ENCODE measurements around the gene VAMP3.
"Not testable (repeated sequence)": the region's sequence is repeated elsewhere in the genome, so short reads cannot be mapped to it uniquely, and the experiment has no call there.

VAMP3 gene

GRCh38 chr1:7769673-7770412 is 1.3 kb upstream of the VAMP3 start:
- DNase-seq, result no peak

GRCh38 chr1:7770669-7770996 is 463 bp upstream of the VAMP3 start:
- DNase-seq, result peak in 1 of 2 experiments; percentile 56

GRCh38 chr1:7771823-7772299 is 765 bp downstream of the VAMP3 start:
- peak in 1 of 2 experiments; percentile 17 for DNase-seq

- DNase-seq, result no peak
Measured at GRCh38 chr1:7777591-7777990, 6.5 kb downstream of the VAMP3 start.

GRCh38 chr1:7778133-7778628 is 7.1 kb downstream of the VAMP3 start:
- DNase-seq, result no peak

- no peak for DNase-seq
Measured at GRCh38 chr1:7780976-7781375, 9.9 kb downstream of the VAMP3 start.

GRCh38 chr1:7781501-7781900 is 10.4 kb downstream of the VAMP3 start:
- no peak for DNase-seq

GRCh38 chr1:7781923-7782495 is 10.9 kb downstream of the VAMP3 start:
- no peak for DNase-seq

- DNase-seq, result peak in 1 of 2 experiments; percentile 77
Measured at GRCh38 chr1:7783178-7783711, 12.1 kb downstream of the VAMP3 start.

GRCh38 chr1:7783826-7784491 is 12.9 kb downstream of the VAMP3 start, which contains the start of gene PER3:
Gene PER3 (plus strand): TSS chr1:7784291. CDS start chr1:7784878, 587 bp downstream.
- DNase-seq, result peak; percentile 97 to 98

GRCh38 chr1:7784492-7785071 is 13.5 kb downstream of the VAMP3 start:
- no peak for DNase-seq

GRCh38 chr1:7785108-7785507 is 14.0 kb downstream of the VAMP3 start:
- DNase-seq, result no peak

- no peak for DNase-seq
Measured at GRCh38 chr1:7786795-7787194, 15.7 kb downstream of the VAMP3 start.

GRCh38 chr1:7789828-7790227 is 18.7 kb downstream of the VAMP3 start:
- no peak for DNase-seq

- DNase-seq, result not testable (repeated sequence)
Measured at GRCh38 chr1:7791027-7791426, 19.9 kb downstream of the VAMP3 start.

GRCh38 chr1:7795406-7795805 is 24.3 kb downstream of the VAMP3 start:
- DNase-seq, result no peak

GRCh38 chr1:7805460-7805859 is 34.4 kb downstream of the VAMP3 start:
- DNase-seq, result no peak

GRCh38 chr1:7808253-7808844 is 37.3 kb downstream of the VAMP3 start:
- DNase-seq, result peak in 1 of 2 experiments; percentile 4

- no peak for DNase-seq
Measured at GRCh38 chr1:7809742-7810141, 38.6 kb downstream of the VAMP3 start.

- no peak for DNase-seq
Measured at GRCh38 chr1:7810395-7810794, 39.3 kb downstream of the VAMP3 start.

GRCh38 chr1:7811476-7811875 is 40.4 kb downstream of the VAMP3 start:
- DNase-seq, result no peak

- DNase-seq, result no peak
Measured at GRCh38 chr1:7813677-7814373, 42.7 kb downstream of the VAMP3 start.
